GM18867 (cell line): ENCODE measurements around the gene TMEM219.
"Not testable (repeated sequence)": the region's sequence is repeated elsewhere in the genome, so short reads cannot be mapped to it uniquely, and the experiment has no call there.

Source experiments
- ATAC-seq: cut with Tn5 transposase; IDR thresholded peaks from one replicate; pipeline ENCODE4 v1.9.1; 2021; ENCODE audit warnings: mild to moderate bottlenecking, moderate library complexity; ENCODE audit not compliant: unreplicated experiment

TMEM219 gene, protein sequence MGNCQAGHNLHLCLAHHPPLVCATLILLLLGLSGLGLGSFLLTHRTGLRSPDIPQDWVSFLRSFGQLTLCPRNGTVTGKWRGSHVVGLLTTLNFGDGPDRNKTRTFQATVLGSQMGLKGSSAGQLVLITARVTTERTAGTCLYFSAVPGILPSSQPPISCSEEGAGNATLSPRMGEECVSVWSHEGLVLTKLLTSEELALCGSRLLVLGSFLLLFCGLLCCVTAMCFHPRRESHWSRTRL

DNA sequence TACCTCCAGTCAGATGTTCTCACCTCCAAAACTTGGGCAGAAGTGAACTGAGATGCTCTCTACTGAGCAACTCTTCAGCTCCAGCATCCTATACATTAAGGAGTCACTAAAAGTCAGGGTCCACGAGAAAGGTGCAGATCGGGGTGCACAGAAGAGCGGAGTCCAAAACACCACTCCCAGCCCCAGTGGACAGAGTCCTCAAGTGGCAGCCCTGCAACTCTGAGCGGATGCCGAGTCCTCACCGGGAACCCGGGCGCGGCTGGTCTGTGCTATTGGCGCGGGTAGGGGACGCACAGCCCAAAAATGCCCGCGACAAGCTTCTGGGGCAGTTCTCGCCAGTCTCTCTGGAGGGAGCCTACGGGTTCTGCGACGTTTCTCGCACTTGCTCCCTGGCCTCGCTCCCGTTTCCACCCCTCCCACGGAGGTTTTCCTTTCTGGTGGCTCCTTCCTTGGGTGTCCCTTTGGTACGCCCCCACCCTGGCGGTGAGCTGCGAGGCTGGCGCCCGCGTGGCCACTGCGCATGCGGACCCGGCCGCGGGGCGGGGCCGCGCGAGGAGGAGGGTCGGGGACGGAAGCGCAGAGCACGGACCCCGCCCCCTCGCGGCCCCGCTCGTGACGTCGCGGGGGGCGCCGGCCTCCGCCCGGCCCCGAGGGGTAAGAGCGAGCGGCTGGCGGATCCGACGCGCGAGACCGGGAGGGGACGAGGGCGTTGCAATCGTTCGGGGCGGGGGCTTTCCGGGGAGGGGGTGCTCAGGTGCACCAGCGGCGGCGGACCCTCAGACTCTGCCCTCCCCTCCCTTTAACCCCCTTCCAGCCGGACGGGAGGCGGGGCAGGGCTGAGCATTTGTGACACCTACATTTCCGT is at the start of gene TMEM219:
Gene TMEM219, plus strand, starts transcription at position 601 of the 865 bp plus-strand sequence. CDS start 1,065 bp downstream, outside the sequence.
- ATAC-seq: peak; percentile 84

DNA sequence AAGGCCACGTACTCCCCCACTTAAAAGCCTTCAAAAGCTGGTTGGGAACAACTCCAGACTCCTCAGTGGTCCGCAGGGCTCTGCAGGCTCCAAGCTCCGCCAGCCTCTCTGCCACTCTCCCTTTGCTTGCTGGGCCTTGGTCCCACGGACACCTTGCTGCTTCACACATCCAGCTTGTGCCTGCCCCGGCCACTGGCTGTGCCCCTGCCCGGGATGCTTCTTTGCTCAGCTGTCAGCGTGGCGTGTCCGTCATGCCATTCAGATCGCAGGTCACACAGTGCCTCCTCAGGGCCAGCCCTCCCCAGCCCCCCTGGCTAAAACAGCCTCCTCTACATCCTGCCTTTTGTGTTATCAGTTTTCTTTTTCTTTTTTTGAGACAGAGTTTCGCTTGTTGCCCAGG is 49.8 kb upstream of the TMEM219 start:
- no peak for ATAC-seq

DNA sequence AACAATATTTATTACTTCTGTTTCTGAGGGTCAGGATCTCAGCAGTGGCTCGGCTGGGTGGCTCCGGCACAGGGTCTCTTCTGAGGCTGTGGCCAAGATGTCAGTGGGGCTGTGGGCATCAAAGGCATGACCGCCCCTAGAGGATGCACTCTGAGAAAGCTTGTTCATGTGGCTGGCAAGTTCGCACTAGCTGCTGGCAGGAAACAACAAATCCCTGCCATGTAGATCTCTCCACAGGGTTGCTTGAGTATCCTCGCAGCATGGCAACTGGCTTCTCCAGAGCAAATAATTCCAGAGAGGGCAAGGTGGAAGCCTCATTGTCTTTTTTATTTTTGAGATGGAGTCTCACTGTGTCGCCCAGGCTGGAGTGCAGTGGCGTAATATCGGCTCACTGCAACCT is 48.4 kb upstream of the TMEM219 start:
- ATAC-seq: no peak

DNA sequence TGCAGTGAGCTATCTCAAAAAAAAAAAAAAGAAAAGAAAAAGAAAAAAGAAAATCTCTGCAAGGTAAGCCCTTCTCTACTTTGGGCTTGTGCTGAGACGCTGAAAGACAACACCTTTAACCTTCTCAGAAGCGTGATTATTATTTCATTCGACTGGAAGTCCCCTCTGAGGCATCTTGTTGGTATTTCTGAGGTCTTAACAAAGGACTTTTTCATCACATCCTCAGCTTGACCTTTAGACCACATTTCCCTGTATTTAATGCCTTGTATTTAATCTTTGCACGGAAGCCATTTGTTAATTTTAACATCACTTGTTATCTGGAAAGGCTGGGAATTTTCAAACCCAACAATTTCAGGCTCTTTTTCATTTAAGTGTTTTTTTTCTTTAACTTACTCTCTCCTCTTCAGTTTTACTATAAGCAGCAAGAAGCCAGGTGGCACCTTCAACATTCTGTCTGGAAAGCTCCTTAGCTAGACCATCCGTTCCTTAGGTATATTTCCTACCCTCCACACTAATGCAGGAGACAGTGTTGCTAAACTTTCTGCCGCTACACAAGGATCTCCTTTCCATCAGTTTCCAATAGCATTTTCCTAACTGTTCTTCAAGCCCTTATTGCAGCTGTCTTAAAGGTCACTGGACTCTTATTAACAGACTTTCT is 46.2 kb upstream of the TMEM219 start:
- no peak for ATAC-seq

DNA sequence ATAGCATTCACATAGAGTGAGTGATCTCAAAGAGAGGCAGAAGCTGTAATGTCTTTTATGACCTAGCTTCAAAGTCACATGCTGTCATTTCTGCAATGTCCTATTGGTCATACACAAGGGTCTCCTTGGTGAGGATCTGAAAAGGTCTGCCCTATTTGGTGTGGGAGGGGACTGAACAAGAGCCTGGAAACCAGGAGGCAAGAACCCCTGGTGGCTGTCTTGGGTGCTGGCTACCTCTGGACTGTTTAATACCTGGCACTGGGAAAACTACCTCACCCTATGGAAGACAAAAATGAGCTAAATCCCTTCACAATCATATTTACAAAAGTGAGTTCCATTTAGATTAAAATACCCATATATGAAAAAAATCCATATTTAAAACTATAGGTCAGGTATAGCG is 44.9 kb upstream of the TMEM219 start:
- ATAC-seq: no peak

DNA sequence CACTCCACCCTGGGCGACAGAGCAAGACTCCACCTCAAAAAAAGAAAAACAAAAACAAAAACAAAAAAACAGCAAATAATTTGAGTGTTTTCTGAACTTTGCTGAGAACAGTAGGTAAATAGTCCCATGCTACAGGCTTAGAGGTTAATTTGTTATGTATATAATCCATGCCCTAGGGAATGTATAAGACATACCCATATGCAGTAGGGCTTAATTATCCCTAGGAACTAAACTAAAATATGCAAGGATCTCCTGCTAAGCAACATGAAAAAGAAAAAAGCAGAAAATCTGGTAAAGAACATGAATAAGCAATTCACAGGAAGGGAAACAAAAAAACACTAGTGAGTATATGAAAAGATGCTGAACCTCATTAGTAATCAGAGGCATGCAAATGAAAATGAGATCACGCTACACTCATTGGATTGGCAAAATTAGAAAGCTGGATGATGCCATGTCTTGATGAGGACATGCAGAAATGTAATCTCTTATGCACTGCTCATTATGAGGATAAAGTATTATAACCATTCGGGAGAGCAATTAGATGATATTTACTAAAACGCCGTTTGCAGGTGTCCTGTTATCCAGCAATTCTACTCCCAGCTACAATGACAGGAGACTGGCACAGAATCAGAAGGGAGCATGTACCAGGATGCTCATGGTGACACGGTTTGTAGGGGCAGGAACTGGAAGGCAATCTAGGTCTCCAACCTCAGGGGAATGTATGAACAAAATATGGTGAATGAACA is 41.4 kb upstream of the TMEM219 start:
- no peak for ATAC-seq

DNA sequence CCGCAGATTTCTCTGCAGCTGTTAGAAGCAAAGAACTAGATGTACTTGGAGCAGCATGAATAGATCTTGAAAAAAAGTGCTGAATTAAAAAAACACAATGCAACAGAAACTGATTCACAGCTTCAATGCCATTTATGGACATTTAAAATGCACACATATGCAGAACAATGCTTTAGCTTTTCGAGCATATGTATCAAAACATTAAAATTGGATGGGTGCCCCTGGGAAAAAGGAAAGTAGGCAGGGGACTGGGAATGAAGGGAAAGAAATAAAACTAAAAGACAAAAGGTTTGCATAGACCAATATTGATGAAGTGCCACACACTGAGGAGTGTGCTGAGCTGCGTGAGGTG is 40.9 kb upstream of the TMEM219 start:
- ATAC-seq: no peak

DNA sequence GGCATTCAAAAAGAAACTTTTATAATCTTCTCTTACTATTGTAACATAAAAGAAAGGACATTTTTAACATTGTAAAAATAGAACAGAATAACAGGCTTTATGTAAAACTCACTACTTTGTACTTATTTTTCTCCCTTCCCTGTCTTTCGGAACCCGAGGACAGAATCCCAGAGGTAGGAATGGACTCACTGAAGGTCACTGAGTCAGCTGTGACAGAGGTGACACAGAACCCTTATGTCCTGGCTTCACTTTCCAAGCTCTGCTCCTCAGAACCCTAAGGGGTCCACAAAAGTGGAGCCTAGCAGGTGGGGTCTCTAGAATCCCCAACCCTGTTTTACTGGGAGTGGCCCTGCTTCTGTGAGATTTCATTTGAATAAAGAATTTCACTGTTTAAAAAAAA is 39.6 kb upstream of the TMEM219 start:
- ATAC-seq: no peak

DNA sequence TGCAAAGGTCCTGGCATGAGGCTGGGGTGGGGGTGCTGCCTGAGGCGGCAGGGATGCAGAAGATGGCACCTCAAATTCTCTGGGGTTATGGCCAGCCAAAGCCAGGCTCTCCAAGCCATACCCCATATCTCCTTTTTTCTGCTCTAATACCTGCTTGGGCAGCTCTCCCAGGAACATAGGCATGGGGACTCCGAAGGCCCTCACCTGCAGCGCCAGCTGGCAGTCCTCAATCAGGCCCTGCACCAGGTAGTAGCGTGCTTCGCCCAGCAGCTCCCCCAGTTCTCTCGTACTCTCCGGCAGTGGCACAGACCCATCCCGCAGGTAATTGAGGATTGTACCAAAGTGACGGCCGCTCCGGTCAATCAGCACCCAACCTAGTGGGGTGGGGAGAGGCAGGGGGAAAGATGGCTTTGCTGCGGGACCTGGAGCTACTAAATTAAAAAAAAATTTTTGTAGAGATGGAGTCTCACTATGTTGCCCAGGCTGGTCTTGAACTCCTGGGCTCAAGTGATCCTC is 38.8 kb upstream of the TMEM219 start:
- no peak for ATAC-seq

DNA sequence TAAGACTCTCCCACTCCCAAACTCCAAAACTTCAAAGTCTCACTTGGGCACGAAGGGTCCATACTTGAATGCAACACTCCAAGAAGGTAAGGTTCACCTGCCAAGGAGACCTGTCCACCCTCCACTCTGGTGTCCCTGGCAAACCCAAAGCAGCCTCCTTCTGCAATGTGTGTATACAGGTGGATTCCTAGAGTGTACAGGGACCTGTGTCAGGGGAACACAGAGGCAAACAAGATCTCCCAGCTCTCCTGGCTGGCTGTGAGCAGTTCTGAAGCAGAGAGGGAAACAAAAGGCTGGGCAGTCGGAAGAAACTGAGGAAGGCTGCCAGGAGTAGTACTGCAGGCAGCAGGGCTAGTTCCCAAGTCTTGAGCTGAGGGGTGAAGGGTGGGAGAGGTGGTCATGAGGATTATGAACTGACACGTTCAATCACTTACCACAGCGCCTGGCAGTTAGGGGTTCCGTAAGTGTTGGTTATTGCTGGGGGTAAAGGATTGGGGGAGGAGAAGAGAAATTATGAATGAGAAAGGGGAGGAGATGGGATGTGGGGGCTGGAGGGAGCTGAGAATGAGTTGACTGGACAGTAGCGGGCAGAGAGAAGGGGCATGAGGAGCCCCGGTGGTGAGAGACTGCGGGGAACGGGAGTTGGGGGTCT is 36.6 kb upstream of the TMEM219 start:
- ATAC-seq: no peak

DNA sequence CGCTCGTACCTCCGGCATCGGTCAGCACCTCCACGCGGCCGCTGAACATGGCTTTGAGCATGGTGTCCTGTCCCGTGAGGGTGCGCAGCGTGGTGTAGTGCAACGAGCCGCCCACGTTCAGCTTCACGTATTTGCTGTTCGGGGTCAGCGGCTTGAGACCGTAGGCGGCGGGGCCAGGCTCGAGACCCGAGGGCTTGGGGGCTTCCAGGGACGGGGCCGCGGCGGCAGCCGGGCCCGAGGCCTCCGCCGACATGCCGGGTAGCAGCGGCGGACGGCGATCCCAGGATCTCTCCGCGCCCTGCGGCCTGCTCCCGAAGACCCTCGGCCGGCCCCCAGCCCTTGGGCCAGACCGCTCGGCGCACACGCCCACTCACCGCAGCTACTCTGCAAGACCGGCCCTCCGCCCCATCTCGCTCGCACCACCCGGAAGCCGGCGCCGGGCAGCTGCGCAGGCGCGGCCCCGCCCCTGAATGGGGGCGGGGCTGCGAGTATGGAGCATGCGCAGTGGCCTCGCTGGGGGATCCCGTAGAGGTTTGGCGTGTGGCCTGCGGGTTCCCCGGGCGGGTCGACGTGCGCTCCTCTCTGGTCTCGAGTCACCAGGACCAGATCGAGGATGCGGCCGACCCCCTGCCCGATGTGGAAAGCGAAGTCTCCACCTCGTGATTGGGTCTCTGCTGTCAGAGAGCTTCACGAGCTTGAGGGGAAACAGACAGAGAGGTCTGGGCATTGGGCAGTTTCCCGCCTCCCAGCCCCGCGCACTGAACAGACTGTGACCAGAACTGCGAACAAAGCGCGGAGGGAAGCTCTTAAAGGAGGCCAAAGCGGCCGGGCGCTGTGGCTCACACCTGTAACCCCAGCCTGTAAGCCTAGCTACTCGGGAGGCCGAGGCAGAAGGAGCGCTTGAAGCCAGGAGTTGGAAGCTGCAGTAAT is 35.8 kb upstream of the TMEM219 start, which contains the start of gene KCTD13:
Gene KCTD13, minus strand, starts transcription at position 446 of the 930 bp plus-strand sequence. Its CDS starts 193 bp downstream, at position 253.
- ATAC-seq: peak; percentile 89

DNA sequence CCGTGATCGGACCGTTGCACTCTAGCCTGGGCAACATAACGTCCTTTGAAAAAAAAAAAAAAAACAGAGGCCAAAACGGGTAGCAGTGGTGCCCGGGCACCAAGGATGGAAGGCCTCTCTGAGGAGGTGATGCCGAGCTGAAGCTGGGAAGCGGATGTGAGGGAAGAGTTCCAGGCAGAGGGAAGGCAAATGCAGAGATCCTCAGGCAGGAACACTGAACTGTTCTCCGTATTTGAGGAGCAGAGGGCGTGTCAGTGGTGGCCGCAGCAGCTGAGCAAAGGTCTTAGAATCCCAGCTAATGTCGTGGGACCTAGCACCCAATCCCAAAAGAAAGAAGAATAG is 35.2 kb upstream of the TMEM219 start:
- no peak for ATAC-seq

DNA sequence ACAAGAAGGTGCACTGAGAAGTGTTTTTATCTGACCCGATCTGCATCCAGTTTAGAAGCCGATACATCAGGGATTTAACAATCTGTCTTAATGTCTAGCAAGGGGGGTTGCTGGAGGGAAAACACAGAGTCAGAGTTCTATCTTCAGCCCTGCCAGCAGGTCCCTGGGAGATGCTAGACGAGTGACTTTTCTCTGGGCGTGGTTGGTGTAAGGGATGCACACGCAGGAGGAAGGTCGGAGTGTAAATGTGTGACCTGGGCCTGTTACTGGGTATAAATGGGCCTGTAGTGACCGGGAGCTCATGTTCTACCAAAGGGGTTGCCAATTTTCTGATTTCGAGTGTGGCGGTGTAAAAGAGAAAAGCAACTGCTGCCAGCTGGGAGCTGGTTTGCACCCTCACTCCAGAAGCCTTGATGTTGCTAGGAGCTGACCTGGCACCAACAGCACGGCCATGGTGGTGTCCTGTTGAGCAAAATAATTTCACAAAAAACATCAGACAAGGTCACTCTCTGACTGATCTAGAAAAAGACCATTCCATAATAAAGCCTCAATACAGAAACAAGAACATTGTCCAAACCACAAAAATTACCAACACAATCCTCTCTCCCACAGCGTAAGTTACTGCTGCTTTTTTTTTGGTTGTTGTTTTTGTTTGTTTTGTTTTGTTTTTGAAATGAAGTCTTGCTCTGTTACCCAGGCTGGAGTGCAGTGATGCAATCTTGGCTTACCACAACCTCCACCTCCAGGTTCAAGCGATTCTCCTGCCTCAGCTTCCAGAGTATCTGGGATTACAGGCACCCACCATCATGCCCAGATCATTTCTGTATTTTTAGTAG is 34.6 kb upstream of the TMEM219 start:
- ATAC-seq: no peak

DNA sequence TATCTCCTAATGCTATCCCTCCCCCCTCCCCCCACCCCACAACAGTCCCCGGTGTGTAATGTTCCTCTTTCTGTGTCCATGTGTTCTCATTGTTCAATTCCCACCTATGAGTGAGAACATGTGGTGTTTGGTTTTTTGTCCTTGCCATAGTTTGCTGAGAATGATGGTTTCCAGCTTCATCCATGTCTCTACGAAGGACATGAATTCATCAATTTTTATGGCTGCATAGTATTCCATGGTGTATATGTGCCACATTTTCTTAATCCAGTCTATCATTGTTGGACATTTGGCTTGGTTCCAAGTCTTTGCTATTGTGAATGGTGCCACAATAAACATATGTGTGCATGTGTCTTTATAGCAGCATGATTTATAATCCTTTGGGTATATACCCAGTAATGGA is 30.1 kb upstream of the TMEM219 start:
- not testable (repeated sequence) for ATAC-seq

DNA sequence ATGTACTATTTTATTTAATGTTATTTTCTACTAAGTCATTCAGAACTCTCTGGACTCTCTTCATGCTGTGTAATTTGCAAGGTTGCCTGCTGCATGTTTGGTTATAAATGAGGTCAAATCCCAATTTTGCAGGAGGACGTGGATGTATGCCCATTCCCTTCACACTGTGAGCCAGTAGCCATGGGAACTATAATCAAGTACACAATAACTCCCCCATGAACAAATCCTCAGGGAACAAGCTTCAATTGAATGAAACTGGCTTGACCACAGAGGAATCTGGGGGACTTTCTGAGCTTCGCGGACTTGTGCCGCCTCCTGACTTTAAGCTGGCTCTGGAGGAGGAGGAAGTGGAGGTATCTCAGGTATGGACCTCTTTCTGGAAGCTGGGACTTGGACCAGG is 21.2 kb upstream of the TMEM219 start:
- no peak for ATAC-seq

DNA sequence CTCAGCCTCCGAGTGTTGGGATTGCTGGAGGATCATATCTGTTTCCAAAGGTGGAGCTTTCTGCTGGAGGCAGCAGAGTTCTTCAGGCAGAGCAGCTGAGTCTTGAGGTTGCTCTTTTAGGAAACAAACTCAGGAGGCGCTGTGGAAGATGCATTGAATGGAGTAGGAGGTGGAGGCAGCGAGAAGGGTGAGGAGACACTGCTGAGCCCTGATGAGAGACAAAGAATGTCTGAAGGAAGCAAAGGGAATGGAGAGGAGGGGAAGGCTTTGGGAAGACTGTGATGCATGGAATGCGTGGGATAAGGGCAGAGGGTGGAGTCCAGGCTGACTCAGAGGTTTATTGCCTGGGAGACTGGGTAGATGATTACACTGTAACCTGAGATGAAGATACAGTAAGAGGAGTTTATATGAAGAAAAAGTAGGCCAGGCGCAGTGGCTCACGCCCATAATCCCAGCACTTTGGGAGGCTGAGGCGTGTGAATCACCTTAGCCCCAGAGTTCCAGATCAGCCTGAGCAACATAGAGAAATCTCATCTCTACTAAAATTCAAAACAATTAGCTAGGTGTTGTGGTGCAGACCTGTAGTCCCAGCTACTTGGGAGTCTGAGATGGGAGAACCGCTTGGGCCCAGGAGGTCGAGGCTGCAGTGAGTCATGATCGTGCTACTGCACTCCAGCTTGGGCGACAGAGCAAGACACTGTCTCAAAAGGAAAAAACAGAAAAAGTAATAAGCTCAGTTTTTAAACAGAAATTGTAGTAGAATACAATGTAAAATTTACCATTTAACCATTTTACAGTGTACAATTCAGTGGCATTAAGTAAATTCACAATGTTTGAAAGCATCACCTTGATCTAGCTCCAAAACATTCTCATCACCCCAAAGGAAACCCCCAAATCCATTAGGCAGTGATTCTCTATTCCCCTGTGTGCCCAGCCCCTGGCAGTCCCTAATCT is 17.8 kb upstream of the TMEM219 start:
- ATAC-seq: no peak

DNA sequence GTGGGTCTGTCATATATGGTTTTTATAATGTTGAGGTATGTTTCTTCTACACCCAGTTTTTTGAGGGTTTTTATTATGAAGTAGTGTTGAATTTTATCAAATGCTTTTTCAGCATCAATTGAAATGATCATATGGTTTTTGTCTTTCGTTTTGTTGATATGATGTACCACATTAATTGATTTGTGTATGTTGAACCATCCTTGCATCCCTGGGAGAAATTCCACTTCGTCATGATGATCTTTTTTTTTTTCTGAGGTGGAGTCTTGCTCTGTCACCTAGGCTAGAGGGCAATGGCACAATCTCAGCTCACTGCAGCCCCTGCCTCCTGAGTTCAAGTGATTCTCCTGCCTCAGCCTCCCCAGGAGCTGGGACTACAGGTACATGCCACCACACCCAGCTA is 14.0 kb upstream of the TMEM219 start:
- no peak for ATAC-seq
